Activated CD4-positive, alpha-beta memory T cell treated with anti-CD3 and anti-CD28 coated beads for 36 hours (primary cell): ENCODE data around the gene KLHL36. TPM values are rescaled to one million over a fixed set of nuclear protein-coding genes. Genes with fewer than 3 reads are reported as not detected.

Experiments used
- CTCF ChIA-PET: fragments of 350-600 bp; sonication (Branson Sonifier 250); formaldehyde crosslinking; loops from one replicate; lab custom pipeline; 2021; ENCODE audit warnings: antibody characterized with exemption, inconsistent platforms; lab: Charles Lee
- POLR2A ChIA-PET: fragments of 350-600 bp; sonication (Branson Sonifier 250); formaldehyde crosslinking; loops from one replicate; lab custom pipeline; 2021; ENCODE audit warnings: antibody characterized with exemption; lab: Charles Lee
- DNase-seq: peaks from one replicate; pipeline ENCODE4 v3.0.0-alpha.2; 2020
- H3K27ac Mint-ChIP-seq: one replicate; pipeline ENCODE4 v1.8.0; 2021; ENCODE audit warnings: mixed read lengths
- H3K27me3 Mint-ChIP-seq: one replicate; pipeline ENCODE4 v1.8.0; 2021; ENCODE audit warnings: mixed read lengths
- H3K36me3 Mint-ChIP-seq: one replicate; pipeline ENCODE4 v1.8.0; 2021; ENCODE audit warnings: mixed read lengths
- H3K4me1 Mint-ChIP-seq: one replicate; pipeline ENCODE4 v1.8.0; 2021; ENCODE audit warnings: low read depth, mixed read lengths
- H3K4me3 Mint-ChIP-seq: one replicate; pipeline ENCODE4 v1.8.0; 2021; ENCODE audit warnings: mild to moderate bottlenecking, mixed read lengths
- H3K9me3 Mint-ChIP-seq: one replicate; pipeline ENCODE4 v1.8.0; 2021; ENCODE audit warnings: mixed read lengths
- intact Hi-C: fragments of 100-400 bp; cut with micrococcal nuclease; formaldehyde crosslinking; loops from one replicate; pipeline ENCODE4 v1.15.1; 2023
- total RNA-seq, 2 experiments: library from RNA; stranded (reverse); gene quantifications; one replicate each; pipeline ENCODE4 v1.2.3, GENCODE V29; 2021

Gene KLHL36
- total RNA-seq, 2 experiments from 2014 or later: 56.1 to 56.8 TPM

- intact Hi-C loops: loop anchor here (2.0 to 5.0 kb wide), 2 partner anchors 25 to 37 kb away; no protein-coding TSS in a partner anchor
These were observed 51.6 kb downstream of the KLHL36 start, which contains the start of gene USP10 for GRCh38 chr16:84699712-84700445. TSS of gene USP10 (plus strand) at chr16:84700000. CDS start at chr16:84700091, 91 bp downstream.

GRCh38 chr16:84700446-84701300 is 52.4 kb downstream of the KLHL36 start:
- intact Hi-C loops: loop anchor here (2.0 to 5.0 kb wide), 2 partner anchors 24 to 37 kb away; no protein-coding TSS in a partner anchor
- CTCF ChIA-PET: interaction anchor here (0.7 to 2.0 kb wide), 9 partner anchors 12 to 194 kb away, joined by 3 to 16 read pairs (median 4); no protein-coding TSS in a partner anchor

More at GRCh38 chr16:84699712-84700445, 51.6 kb downstream of the KLHL36 start, which contains the start of gene USP10:
- CTCF ChIA-PET: interaction anchor here (1.7 to 2.0 kb wide), 3 partner anchors 26 to 39 kb away, joined by 12 to 16 read pairs (median 14); no protein-coding TSS in a partner anchor
- Mint-ChIP-seq H3K4me3 (peak within 1 kb of the TSS; percentile 97), H3K36me3 (peaks cover 5% of the 10 kb centered on the region), H3K27me3 (no peaks in the 10 kb centered on the region), H3K4me1 (peaks cover 35% of the 10 kb centered on the region), H3K27ac (peak within 1 kb of the TSS; percentile 96), H3K9me3 (no peaks in the 10 kb centered on the region)
- peak; percentile 88 for DNase-seq
- POLR2A ChIA-PET: interaction anchor here (1.0 to 1.6 kb wide), 5 partner anchors 13 to 101 kb away, joined by 3 to 4 read pairs (median 4); no protein-coding TSS in a partner anchor

DNA sequence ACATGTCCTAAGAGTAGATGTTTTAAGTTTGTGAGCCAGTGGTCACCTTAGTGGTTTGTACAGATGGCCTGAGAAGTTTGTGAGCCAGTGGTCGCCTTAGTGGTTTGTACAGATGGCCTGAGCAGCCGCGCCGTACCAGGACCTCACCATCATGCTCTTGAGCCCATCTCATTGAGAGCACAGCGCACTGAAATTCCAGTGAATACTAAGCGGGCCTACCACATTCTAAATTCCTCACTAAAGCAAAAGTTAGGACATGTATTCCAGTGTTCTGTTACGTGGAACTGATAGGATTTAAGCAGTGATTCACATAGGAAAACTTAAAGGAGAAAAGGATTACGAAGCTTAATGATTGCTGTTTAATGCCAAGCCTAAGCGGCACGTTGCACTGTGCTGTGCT is 55.4 kb downstream of the KLHL36 start:
- Mint-ChIP-seq H3K4me3 (no peak overlapping the region), H3K27ac (no peak overlapping the region), H3K36me3 (peaks cover 6% of the 10 kb centered on the region), H3K9me3 (no peaks in the 10 kb centered on the region), H3K4me1 (peaks cover 50% of the 10 kb centered on the region), H3K27me3 (no peaks in the 10 kb centered on the region)
- intact Hi-C loops: loop anchor here (5.0 kb wide), 1 partner anchor 34 kb away; no protein-coding TSS in a partner anchor
- CTCF ChIA-PET: interaction anchor here (0.6 to 1.4 kb wide), 9 partner anchors 9 to 267 kb away, joined by 3 to 8 read pairs (median 3); no protein-coding TSS in a partner anchor
- POLR2A ChIA-PET: interaction anchor here (0.7 kb wide), 1 partner anchor 56 kb away, joined by 4 read pairs; no protein-coding TSS in a partner anchor
- no peak for DNase-seq

More at GRCh38 chr16:84700446-84701300, 52.4 kb downstream of the KLHL36 start:
- POLR2A ChIA-PET: interaction anchor here (0.7 to 1.6 kb wide), 7 partner anchors 13 to 210 kb away, joined by 3 to 4 read pairs (median 4); no protein-coding TSS in a partner anchor
- Mint-ChIP-seq H3K36me3 (peaks cover 5% of the 10 kb centered on the region), H3K27ac (peak overlapping the region; percentile 96), H3K4me1 (peaks cover 38% of the 10 kb centered on the region), H3K4me3 (peak overlapping the region; percentile 97), H3K9me3 (no peaks in the 10 kb centered on the region), H3K27me3 (no peaks in the 10 kb centered on the region)
- DNase-seq: peak; percentile 55

DNA sequence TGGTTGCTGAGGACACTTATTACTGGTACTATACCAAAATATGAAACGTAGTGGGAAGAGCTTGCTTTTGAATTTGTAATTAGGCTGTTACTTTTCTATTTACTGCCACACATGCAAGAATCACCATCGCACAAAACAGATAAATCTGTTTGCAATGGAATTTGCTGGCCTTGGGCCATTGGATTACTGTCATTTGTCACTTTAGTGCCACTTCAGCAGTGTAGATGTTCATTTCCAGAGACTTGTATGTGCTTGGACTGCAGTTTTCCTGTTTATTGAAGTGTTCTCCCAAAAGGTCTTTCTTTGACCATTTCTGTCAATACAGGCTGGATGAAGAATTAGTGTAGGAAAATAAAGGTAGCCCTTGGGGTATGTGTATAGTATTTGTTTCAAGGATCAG is 55.9 kb downstream of the KLHL36 start:
- intact Hi-C loops: loop anchor here (5.0 kb wide), 1 partner anchor 33 kb away; no protein-coding TSS in a partner anchor
- POLR2A ChIA-PET: interaction anchor here (0.7 kb wide), 1 partner anchor 57 kb away, joined by 4 read pairs; no protein-coding TSS in a partner anchor
- H3K4me1 Mint-ChIP-seq: peaks cover 53% of the 10 kb centered on the region

DNA sequence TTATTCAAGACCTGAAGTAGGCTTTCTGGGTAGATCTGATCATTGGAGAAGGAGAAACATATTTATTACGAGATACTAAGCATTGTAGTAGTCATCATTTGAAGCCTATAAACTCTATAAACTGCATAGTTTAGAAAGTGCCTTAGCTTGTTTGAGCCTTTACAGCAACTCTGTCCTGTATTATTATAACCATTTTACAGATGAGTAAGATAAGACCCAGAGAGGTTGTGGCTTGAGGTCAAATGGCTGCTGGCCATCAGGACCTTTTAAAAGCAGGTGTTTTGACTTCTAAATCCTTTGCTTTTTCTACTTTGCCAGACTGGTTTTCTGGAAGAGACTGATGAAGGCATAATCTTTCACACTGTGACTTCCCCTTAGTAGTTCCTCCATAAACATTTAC is 58.5 kb downstream of the KLHL36 start:
- Mint-ChIP-seq H3K9me3 (no peaks in the 10 kb centered on the region), H3K4me3 (no peak overlapping the region), H3K27ac (no peak overlapping the region), H3K4me1 (peaks cover 65% of the 10 kb centered on the region), H3K36me3 (peaks cover 3% of the 10 kb centered on the region), H3K27me3 (no peaks in the 10 kb centered on the region)
- intact Hi-C loops: no loop called here
- CTCF ChIA-PET: interaction anchor here (1.3 kb wide), 1 partner anchor 31 kb away, joined by 5 read pairs; no protein-coding TSS in a partner anchor
- POLR2A ChIA-PET: no interaction called here
- no peak for DNase-seq

More for the DNA sequence above, 55.9 kb downstream of the KLHL36 start:
- no peak for DNase-seq
- H3K27ac Mint-ChIP-seq: no peak overlapping the region
- H3K36me3 Mint-ChIP-seq: peaks cover 8% of the 10 kb centered on the region
- no peaks in the 10 kb centered on the region for H3K27me3 Mint-ChIP-seq
- H3K4me3 Mint-ChIP-seq: no peak overlapping the region
- CTCF ChIA-PET: interaction anchor here (1.0 to 1.4 kb wide), 4 partner anchors 9 to 267 kb away, joined by 3 to 6 read pairs (median 4); no protein-coding TSS in a partner anchor
- H3K9me3 Mint-ChIP-seq: no peaks in the 10 kb centered on the region

DNA sequence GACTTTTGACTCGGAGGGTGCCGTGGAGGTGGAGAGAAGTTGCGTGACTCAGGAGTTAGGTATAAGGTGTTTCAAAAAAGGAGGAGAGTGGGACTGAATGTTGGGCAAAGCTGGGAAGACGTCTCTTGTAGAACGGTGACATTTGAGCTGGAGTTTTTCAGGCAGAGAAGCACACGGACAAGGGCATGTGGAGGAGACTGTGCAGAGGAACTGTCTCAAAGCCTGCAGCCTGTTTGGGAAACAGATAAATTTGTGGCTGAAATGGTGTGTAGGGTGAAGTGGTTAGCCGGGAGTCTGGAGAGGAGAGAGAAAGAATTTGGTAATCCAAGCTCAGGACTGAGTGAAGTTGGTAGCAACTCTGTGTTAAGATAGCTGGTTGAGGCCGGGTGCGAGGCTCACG is 61.3 kb downstream of the KLHL36 start:
- Mint-ChIP-seq H3K9me3 (no peaks in the 10 kb centered on the region), H3K27me3 (no peaks in the 10 kb centered on the region), H3K4me3 (no peak overlapping the region), H3K4me1 (peaks cover 67% of the 10 kb centered on the region), H3K27ac (no peak overlapping the region), H3K36me3 (peaks cover 3% of the 10 kb centered on the region)
- ChIA-PET POLR2A (no interaction called here), CTCF (interaction anchor here (1.4 to 2.5 kb wide), 2 partner anchors 16 to 29 kb away, joined by 5 to 10 read pairs; no protein-coding TSS in a partner anchor)
- intact Hi-C loops: no loop called here
- DNase-seq: no peak

GRCh38 chr16:84710686-84711085 is 62.4 kb downstream of the KLHL36 start:
- H3K9me3 Mint-ChIP-seq: no peaks in the 10 kb centered on the region
- no peaks in the 10 kb centered on the region for H3K27me3 Mint-ChIP-seq
- intact Hi-C loops: no loop called here
- ChIA-PET POLR2A (no interaction called here), CTCF (interaction anchor here (2.5 kb wide), 1 partner anchor 15 kb away, joined by 10 read pairs; no protein-coding TSS in a partner anchor)
- no peak for DNase-seq
- no peak overlapping the region for H3K4me3 Mint-ChIP-seq
- peaks cover 67% of the 10 kb centered on the region for H3K4me1 Mint-ChIP-seq
- H3K27ac Mint-ChIP-seq: no peak overlapping the region
- peaks cover 3% of the 10 kb centered on the region for H3K36me3 Mint-ChIP-seq

Other genes with a start within 250 kb of the KLHL36 start
- 10 to 100 TPM; 12.9 to 13.6 TPM for gene MEAK7, start 143.9 kb upstream of the KLHL36 start, total RNA-seq
- gene COTL1, start 30.4 kb upstream of the KLHL36 start, total RNA-seq: 100 to 1,000 TPM; 358 to 364 TPM
- gene USP10, start 51.5 kb downstream of the KLHL36 start, total RNA-seq: 100 to 1,000 TPM; 105 to 108 TPM
- under 1 TPM; 0.19 to 0.41 TPM for gene CRISPLD2, start 171.5 kb downstream of the KLHL36 start, total RNA-seq